ENCODE measurements around the gene CRABP2.

The CRABP2 gene

DNA sequence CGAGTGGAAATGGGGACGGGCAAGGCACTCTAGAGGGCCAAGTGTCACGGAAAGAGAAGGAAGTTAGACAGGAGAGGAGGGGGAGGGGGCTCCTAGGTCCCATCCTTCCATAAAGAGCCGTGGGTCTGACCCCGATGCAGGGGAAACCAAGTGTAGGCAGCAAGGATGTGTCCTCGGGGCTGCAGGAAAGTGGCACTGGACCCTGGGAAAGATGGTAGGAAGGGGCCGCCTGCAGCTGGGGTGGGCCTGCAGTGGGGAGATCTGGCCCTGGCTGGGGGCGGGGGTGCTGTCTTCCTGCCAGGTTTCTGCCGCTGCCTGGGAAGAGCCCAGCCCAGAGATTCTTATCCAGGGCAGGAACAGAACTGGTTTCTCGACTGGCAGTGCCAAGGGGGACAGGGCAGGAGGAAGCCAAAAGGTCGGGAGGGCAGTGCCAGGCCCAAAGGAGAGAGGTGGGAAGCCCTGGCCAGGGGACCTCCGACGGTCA lies 12.9 kb downstream of the CRABP2 start:
- Mint-ChIP-seq H3K27ac (no peak overlapping the region), H3K9me3 (no peaks in the 10 kb centered on the region), H3K4me1 (peaks cover 28% of the 10 kb centered on the region), H3K36me3 (no peaks in the 10 kb centered on the region), H3K27me3 (peaks cover 83% of the 10 kb centered on the region), H3K4me3 (no peak overlapping the region)
- ATAC-seq, result no peak

DNA sequence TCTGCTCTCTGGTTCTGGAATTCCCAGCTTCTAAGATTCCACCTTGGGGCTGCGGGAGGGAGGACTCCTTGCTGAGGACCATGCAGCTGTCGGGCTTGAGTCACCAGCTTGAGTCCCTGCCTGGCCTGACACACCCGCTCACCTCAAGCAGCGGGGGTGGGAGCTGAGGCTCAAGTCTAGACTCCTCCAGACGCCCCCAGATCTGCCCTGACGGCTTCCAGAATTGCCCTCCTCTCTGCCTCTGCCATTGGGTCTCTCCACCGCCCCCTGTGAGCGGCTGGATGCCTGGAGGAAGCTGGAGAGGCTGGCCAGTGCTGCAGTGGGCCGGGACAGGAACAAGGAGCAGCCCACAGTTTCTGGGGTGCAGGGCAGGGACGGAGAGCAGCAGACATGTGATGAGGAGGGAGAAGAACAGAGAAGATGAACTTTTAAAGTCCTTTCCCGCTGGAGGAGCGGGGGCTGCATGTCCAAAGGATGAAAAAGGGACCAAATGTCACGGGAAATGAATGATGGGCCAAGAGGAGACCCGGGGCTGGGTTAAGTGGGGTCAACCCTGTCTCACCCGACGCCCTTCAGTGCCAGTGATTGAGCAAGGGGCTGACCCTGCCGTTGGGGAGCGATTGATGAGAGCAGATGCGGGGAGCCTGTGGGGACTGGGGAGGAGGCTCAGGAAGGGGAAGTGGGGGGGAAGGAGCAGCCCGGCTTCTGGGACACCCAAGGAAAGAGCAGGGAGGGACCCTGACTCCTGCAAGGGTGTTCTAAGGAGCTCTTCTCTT lies 13.5 kb downstream of the CRABP2 start:
- H3K36me3 Mint-ChIP-seq, result no peaks in the 10 kb centered on the region
- no peak for ATAC-seq
- no peak overlapping the region for H3K27ac Mint-ChIP-seq
- H3K27me3 Mint-ChIP-seq, result peaks cover 77% of the 10 kb centered on the region
- H3K9me3 Mint-ChIP-seq, result no peaks in the 10 kb centered on the region
- H3K4me1 Mint-ChIP-seq, result peaks cover 28% of the 10 kb centered on the region
- no peak overlapping the region for H3K4me3 Mint-ChIP-seq

DNA sequence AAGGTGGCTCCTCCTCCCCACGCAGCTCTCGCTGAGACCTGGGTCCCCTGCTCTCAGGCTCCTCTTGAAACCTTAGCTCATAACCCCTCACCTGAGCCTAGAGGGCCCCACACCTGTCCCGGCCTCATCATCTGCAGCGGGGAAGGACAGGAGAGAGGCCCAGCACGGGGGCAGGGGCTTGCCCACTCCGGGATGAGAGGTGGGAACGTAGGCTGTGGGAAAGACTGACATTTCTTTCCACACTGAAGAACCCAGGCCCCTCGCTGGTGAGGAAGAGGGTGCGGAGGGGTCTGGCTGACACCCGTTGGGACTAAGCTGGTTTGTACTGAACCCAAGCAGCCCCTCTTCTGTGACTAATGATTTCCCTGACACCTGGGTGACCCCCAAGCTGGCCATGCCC lies 14.2 kb downstream of the CRABP2 start:
- Mint-ChIP-seq H3K4me1 (peaks cover 28% of the 10 kb centered on the region), H3K27me3 (peaks cover 70% of the 10 kb centered on the region)
- ATAC-seq, result no peak

DNA sequence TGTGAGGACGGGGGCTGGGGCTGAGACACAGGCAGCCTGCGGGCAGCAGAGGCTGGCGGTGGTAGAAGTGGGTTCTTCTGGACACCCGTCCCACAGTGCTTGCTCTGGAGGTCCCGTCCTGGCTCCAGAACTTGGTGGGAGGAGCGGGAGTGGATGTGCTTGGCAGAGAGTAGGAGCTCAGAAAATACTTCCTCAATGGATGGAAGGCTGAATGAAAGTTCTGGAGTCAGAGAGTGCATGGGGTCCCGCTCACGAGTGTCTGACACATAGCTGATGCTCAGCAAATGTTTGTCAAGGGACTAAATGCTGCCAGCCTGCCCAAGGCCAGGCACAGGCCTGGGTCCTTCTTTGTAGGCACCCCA lies 14.7 kb downstream of the CRABP2 start:
- peaks cover 70% of the 10 kb centered on the region for H3K27me3 Mint-ChIP-seq
- ATAC-seq, result no peak
- no peak overlapping the region for H3K27ac Mint-ChIP-seq
- no peaks in the 10 kb centered on the region for H3K36me3 Mint-ChIP-seq
- peaks cover 28% of the 10 kb centered on the region for H3K4me1 Mint-ChIP-seq
- H3K9me3 Mint-ChIP-seq, result no peaks in the 10 kb centered on the region
- H3K4me3 Mint-ChIP-seq, result no peak overlapping the region

More for the DNA sequence above, 14.2 kb downstream of the CRABP2 start:
- H3K27ac Mint-ChIP-seq, result no peak overlapping the region
- no peaks in the 10 kb centered on the region for H3K36me3 Mint-ChIP-seq
- no peaks in the 10 kb centered on the region for H3K9me3 Mint-ChIP-seq
- H3K4me3 Mint-ChIP-seq, result no peak overlapping the region

DNA sequence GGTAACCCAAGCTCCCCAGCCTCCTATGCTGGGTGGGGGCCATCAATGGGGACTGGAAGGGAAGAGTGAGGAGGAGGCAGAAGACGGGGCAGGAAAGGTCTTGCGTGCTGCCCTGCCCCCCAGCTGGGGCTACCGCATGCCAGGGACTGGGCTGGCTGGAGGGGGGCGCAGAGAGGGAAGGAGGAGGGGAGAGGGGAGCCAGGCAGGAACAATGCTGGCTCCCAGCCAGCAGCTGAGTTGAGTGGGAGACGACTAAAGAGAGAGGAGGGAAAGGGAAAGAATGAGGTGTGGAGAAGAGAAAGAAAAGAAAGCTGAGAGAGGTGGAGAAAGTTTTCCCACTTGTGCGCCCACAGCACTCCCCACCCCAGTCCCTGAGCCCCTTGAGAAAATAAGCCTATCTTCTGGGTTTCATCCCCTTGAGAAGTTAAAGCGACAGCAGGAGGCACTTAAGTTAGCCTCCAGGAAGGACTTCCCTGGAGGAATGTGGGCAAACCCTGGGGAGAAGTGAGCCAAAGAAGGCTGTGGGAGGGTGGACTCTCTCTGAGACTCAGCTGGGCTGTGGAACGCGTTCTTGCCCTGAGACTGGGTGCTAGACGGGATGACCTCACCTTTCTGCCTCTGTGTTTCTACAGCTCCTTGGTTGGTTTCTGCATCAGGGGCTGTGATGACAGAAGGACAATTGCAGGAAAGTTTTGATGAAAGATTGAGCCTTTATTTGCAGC lies 15.3 kb downstream of the CRABP2 start:
- H3K4me1 Mint-ChIP-seq, result peaks cover 28% of the 10 kb centered on the region
- ATAC-seq, result no peak
- H3K4me3 Mint-ChIP-seq, result no peak overlapping the region
- H3K27me3 Mint-ChIP-seq, result peaks cover 70% of the 10 kb centered on the region
- H3K36me3 Mint-ChIP-seq, result no peaks in the 10 kb centered on the region
- no peaks in the 10 kb centered on the region for H3K9me3 Mint-ChIP-seq
- no peak overlapping the region for H3K27ac Mint-ChIP-seq

DNA sequence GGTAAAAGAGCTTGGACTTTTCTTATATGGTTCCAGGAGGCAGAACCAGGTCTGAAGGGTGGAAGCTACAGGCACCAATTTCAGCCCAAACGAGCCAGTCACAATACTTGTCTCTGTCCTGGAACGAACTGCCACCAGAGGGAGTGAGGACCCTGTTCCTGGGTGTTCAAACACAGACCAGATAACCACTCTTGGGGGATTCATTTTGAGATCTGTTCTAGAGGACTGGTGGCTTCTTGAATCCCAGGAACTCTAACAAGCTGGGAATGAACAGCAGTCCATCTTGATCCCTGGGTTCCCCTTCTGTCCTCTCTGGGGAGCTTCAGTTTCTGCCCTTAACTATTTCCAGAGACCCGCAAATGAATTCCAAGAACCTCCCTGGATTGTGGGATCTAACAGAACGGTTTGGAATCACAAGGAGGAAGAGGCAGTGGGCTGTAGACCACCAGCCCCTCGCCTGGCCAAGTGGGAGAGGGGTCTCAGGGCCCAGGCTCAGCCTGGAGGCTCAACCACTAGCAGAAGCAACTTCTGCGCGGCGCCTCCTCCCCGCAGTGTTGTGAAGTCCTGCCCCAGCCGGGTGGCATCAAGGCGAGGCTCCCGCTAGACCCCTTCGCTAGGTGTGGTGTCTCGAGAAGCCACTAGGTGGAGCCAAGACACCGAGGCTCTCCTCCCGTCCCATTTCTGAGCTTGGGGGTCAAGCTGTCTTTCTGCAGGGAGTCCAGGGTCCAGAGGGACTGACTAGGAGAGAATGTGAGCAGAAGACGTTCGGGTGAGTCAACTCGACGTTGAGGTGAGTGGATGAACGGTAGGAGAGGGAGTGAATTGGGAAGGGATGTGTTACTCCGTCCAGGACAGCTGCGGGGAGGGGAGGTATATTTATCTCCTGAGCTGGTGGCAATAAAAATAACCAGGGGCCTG lies 16.1 kb downstream of the CRABP2 start:
- Mint-ChIP-seq H3K4me1 (peaks cover 30% of the 10 kb centered on the region), H3K27ac (no peak overlapping the region), H3K27me3 (peaks cover 70% of the 10 kb centered on the region), H3K36me3 (no peaks in the 10 kb centered on the region), H3K4me3 (no peak overlapping the region), H3K9me3 (no peaks in the 10 kb centered on the region)
- ATAC-seq, result peak; percentile 87

DNA sequence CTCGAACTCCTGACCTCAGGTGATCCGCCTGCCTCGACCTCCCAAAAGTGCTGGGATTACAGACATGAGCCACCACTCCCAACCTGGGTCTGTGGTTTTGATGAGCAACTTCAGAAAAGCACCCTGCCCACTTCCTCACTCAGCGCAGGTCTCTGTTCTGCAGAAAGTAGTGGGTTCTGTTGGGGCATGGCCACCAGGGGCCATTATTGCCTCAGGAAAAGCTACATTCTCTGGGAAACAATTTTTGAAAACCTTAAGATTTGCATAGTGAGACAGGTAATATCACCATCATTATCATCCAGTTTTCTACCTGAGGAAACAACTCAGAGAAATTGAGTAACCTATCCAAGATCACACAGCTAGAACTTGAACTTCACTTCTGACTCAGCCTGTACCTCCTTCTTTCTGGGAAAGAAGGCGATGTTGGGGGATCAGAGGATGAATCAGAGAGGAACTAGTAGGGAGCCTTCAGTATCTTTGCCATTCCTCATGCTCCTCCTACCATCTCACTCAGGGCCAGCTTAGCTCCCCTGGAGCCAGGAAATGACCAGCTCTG lies 21.1 kb downstream of the CRABP2 start:
- no peaks in the 10 kb centered on the region for H3K36me3 Mint-ChIP-seq
- H3K9me3 Mint-ChIP-seq, result no peaks in the 10 kb centered on the region
- H3K27me3 Mint-ChIP-seq, result peaks cover 70% of the 10 kb centered on the region
- H3K4me3 Mint-ChIP-seq, result no peak overlapping the region
- peaks cover 23% of the 10 kb centered on the region for H3K4me1 Mint-ChIP-seq
- peak; percentile 70 for ATAC-seq
- H3K27ac Mint-ChIP-seq, result no peak overlapping the region

DNA sequence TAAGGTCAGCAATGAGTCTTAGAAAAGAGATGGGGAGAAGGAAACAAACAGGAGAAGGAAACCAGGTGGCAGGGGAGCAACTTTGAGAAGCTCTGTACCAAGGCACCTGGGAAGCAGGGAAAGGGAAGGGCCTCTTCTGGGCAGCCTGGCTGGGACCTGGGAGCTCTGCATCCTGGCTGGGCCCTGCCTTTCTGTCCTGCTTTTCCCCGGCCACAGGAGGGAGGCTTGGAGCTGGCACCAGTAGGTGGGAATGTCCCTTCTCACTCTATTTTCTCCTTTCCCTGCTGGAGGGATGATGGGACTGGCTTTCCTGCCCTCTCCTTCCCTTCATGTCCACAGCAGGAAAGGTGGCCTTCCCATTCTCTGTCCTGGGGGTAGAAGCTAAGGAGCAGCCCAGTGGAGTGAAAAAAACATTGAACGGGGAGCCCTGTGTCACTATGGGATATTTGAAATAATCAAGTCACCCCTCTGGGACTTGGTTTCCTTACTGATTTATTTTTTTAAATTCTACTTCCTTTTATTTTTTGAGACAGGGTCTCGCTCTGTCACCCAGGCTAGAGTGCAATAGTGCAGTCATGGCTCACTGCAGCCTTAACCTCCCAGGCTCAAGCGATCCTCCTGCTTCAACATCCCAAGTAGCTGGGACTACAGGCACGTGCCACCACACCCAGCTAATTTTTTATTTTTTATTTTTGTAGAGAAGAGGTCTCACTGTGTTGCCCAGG lies 23.1 kb downstream of the CRABP2 start:
- no peak for ATAC-seq
- Mint-ChIP-seq H3K9me3 (no peaks in the 10 kb centered on the region), H3K4me3 (no peak overlapping the region), H3K4me1 (peaks cover 36% of the 10 kb centered on the region), H3K27ac (no peak overlapping the region), H3K36me3 (no peaks in the 10 kb centered on the region), H3K27me3 (peaks cover 77% of the 10 kb centered on the region)

DNA sequence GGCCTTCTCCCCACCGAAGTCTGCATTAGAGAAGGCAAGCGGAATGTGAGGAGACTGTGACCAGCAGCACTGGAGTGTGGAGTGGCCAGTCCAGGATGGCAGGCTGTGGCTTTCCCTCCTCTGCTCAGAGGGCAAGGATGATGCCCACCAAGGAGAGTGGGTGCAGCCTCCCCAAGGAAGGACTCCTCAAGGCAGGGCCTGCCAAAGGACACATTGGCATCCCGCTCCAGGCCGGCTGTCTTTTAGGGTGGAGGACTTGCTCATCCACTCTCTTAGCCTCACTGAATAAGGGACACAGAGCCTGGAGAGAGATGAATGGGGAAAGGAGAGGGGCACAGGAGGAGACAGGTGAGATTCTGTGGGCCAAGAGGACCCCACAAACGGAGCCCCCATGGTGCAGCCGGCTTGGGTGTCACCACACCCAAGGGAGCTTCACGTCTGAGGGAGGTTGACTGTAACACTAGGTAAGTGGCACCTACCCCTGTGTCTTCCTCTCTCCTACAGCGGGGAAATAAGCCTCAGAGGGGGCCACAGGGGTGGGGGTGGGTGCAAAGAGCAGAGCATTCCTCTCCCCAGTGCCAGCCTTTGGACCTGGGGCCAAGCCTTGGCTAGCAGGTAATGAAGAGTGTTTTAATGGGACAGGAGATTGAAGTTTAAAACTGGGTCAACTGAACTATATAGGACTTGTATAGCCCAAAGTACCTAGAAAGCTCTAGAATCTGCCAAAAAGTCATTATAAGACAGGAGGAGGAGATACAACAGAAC lies 24.0 kb downstream of the CRABP2 start:
- Mint-ChIP-seq H3K27ac (no peak overlapping the region), H3K27me3 (peaks cover 84% of the 10 kb centered on the region), H3K4me3 (no peak overlapping the region), H3K36me3 (no peaks in the 10 kb centered on the region), H3K4me1 (peaks cover 41% of the 10 kb centered on the region), H3K9me3 (no peaks in the 10 kb centered on the region)
- ATAC-seq, result no peak

DNA sequence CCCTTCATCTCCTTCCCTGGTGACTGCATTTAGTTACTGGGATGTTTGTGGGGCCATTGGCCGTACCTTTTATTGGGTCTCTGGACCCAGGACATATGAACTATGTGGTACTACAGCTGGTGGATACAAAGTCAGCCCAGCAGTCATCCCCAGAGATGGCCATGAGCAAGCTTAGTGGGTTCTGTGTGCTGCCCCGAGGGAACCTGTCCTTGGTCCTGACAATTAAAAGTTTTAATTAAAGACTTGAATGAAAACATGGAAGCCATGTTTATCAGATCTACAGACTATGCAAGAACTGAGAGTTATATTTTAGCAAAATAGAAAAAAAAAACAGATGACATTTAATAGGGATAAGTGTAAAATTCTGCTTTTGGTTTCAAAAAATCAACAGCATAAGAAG lies 25.3 kb downstream of the CRABP2 start:
- H3K27ac Mint-ChIP-seq, result no peak overlapping the region
- ATAC-seq, result no peak
- H3K27me3 Mint-ChIP-seq, result peaks cover 95% of the 10 kb centered on the region
- H3K4me3 Mint-ChIP-seq, result no peak overlapping the region
- peaks cover 41% of the 10 kb centered on the region for H3K4me1 Mint-ChIP-seq
- no peaks in the 10 kb centered on the region for H3K36me3 Mint-ChIP-seq
- H3K9me3 Mint-ChIP-seq, result no peaks in the 10 kb centered on the region

DNA sequence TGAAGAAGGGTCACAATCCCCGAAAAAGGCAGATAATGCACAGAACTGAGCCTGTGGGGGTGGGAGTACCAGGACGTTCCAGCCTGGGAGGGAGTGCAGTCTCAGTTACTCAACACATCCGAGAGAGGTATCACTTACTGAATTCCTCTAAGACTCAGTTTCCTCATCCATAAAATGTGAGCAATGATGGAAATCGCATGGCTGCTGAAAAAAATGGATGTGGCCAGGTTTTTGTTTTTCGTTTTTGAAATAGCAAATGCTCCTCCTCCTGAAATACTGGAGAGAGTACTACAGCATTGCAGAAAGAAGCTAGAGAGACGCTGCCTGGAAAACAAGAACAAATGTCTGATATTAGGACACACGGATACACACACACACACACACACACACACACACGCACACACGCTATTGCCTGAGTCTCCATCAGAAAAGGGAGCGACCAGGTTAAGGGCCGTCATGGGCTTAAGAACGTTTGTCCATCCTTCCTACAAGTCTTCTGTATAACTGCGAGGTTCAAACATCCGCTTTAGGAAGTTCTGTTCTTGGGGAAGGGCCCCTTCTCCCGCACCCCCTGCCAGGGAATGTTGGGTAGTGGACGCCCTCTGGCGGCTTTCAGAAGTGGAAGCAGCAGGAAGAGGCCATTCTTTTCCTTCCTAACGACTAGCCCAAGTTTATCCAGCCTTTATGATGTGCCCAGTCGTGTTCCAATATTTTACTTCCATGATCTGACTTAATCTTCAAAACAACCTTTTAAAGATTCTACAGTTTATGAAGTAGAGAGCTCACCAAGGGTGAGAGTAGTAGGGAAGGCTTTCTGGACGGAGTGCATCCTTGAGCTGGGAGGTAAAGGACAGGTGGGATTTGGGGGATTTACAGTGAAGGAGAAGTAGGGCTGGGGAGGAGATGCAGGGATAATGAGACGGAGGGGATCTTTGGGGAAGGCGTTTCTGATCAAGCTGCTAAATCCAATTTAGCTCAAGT lies 27.5 kb downstream of the CRABP2 start:
- Mint-ChIP-seq H3K4me1 (peaks cover 25% of the 10 kb centered on the region), H3K27ac (no peak overlapping the region), H3K27me3 (peaks cover 89% of the 10 kb centered on the region), H3K4me3 (no peak overlapping the region), H3K36me3 (no peaks in the 10 kb centered on the region), H3K9me3 (no peaks in the 10 kb centered on the region)
- ATAC-seq, result no peak

DNA sequence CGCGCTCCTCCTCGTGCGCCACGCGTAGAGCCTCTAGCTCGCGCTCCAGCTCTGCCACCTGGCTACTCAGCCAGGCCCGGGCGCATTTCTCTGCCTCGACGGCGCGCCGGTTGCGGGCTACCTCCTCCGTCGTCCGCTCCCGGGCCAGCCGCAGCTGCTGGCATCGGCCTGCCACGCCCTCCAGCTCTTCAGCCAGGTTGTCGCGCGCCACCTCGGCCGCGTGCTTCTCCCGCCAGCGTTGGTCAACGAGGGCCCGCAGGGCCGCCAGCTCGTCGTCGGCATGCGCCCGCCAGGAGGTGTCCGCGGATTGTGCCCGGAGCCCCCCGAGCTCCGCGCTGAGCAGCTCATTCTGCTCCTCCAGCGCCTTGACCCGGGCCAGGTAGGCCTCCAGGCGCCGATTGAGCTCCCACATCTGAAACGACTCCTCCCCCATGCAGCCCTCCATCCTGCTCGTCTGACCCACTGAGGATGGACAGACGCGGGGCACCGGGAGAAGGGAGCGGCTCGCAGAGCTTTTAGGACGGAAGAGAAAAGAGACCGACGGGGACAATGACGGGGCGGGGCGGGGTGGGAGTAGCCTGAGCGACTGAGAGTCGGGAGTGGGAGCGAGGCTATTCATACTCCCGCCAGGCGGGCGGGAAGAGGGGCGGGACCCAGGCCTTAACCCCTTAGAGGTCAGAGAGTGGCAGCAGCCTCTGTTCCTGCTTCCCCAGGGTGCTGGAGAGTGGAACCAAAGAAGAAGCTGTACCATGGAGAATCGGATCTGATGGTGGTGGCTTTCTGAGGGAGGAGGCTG lies 28.4 kb downstream of the CRABP2 start, which contains the start of gene NES:
NES (minus strand) TSS at position 588 of the 796 bp plus-strand sequence; CDS start at position 445, 143 bp downstream.
- H3K27ac Mint-ChIP-seq, result no peak within 1 kb of the TSS
- peaks cover 19% of the 10 kb centered on the region for H3K4me1 Mint-ChIP-seq
- no peaks in the 10 kb centered on the region for H3K9me3 Mint-ChIP-seq
- no peak within 1 kb of the TSS for H3K4me3 Mint-ChIP-seq
- no peaks in the 10 kb centered on the region for H3K36me3 Mint-ChIP-seq
- ATAC-seq, result no peak
- peaks cover 80% of the 10 kb centered on the region for H3K27me3 Mint-ChIP-seq
